Measurements from ENCODE around the gene CHRM5. TPM values are rescaled to one million over a fixed set of nuclear protein-coding genes. Genes with fewer than 3 reads are reported as not detected.

The CHRM5 gene
- total and polyA plus RNA-seq, 2 donors (not counting 3 experiments of a cell fraction or from before 2014, with no cell fraction given) = 0.03 TPM; not detected in 1

GRCh38 chr15:34114739-34115138 lies 146.4 kb downstream of the CHRM5 start:
- no peak overlapping the region for H3K4me3 ChIP-seq (replicated peaks in 1 of 3; ENCODE audit: insufficient read depth in 1 of 3, low read depth in 1 of 3, low read length in 3 of 3)
- no peaks in the 10 kb centered on the region for H3K4me1 ChIP-seq (ENCODE audit: control insufficient read depth, extremely low read depth, insufficient read depth, low read length)
- no peaks in the 10 kb centered on the region for H3K9me3 ChIP-seq (replicated peaks; ENCODE audit: control insufficient read depth, insufficient read depth, low read length)
- no peak for TF ChIP-seq POLR2AphosphoS5 (IDR thresholded peaks at IDR 0.05; ENCODE audit: insufficient read depth, low read depth, low read length)
- no peak for TF ChIP-seq MYC (IDR thresholded peaks at IDR 0.05; ENCODE audit: low read depth, low read length)
- TF ChIP-seq POLR2A (IDR thresholded peaks at IDR 0.05; ENCODE audit: low read depth, low read length) = no peak
- no peak for TF ChIP-seq GATA2 (IDR thresholded peaks at IDR 0.05; ENCODE audit: insufficient read depth, insufficient read length, low read depth, low read length)
- H3K27ac ChIP-seq (ENCODE audit: insufficient read depth, low read depth, low read length) = no peak overlapping the region
- no peaks in the 10 kb centered on the region for H3K9me1 ChIP-seq (replicated peaks; ENCODE audit: control insufficient read depth, extremely low read depth, insufficient read depth, low read length)
- H3K27me3 ChIP-seq (ENCODE audit: control insufficient read depth in 2 of 2, insufficient read depth in 2 of 2, low read length in 2 of 2) = no peaks in the 10 kb centered on the region
- POLR2A ChIA-PET = no interaction called here
- BruUV-seq (replicated peaks) = no TSS peak
- no peaks in the 10 kb centered on the region for H3K79me2 ChIP-seq (ENCODE audit: control insufficient read depth, insufficient read depth, low read length)
- no peaks in the 10 kb centered on the region for H3K36me3 ChIP-seq (ENCODE audit: control insufficient read depth in 2 of 2, extremely low read depth in 1 of 2, insufficient read depth in 2 of 2, low read length in 2 of 2)
- intact Hi-C loops (cut with micrococcal nuclease) = no loop called here
- no peaks in the 10 kb centered on the region for H4K20me1 ChIP-seq (replicated peaks; ENCODE audit: control insufficient read depth, extremely low read depth, insufficient read depth, low read length)
- dilution Hi-C loops (cut with MboI; ENCODE audit: extremely low pct_ligation_motif_present, low sequenced_read_pairs) = no loop called here
- H3K9ac ChIP-seq (replicated peaks; ENCODE audit: extremely low read depth, insufficient read depth, low read length) = no peak overlapping the region
- no peak for FAIRE-seq
- H3K4me2 ChIP-seq (ENCODE audit: insufficient read depth, low read length) = no peak overlapping the region
- no peak overlapping the region for H2AFZ ChIP-seq (ENCODE audit: low read depth, low read length)
- CTCF ChIA-PET = interaction anchor here (7.0 kb wide), 1 partner anchor 94 kb away, joined by 235 read pairs; the partner anchor contains the start of gene KATNBL1
- no peak for DNase-seq (ENCODE audit: low read depth, low spot score)

- no peak for TF ChIP-seq JUN (IDR thresholded peaks at IDR 0.05; ENCODE audit: borderline replicate concordance, insufficient read depth, insufficient read length, low read depth)
- TF ChIP-seq POLR2A (IDR thresholded peaks at IDR 0.05; ENCODE audit: low read depth, low read length) = no peak
- TF ChIP-seq MYC (IDR thresholded peaks at IDR 0.05; ENCODE audit: low read depth, low read length) = no peak
- no peak for TF ChIP-seq GATA2 (IDR thresholded peaks at IDR 0.05; ENCODE audit: insufficient read depth, insufficient read length, low read depth, low read length)
- no peak for TF ChIP-seq POLR2AphosphoS5 (IDR thresholded peaks at IDR 0.05; ENCODE audit: insufficient read depth, low read depth, low read length)
- no peak for TF ChIP-seq EZH2 (IDR thresholded peaks at IDR 0.05; ENCODE audit: borderline replicate concordance, low read depth, low read length, severe bottlenecking)
- TF ChIP-seq MAX (IDR thresholded peaks at IDR 0.05; ENCODE audit: insufficient read depth, insufficient read length) = no peak
- no peak for TF ChIP-seq CTCF (IDR thresholded peaks at IDR 0.05; ENCODE audit: extremely low read depth in 1 of 2, insufficient read depth in 1 of 2, low read depth in 1 of 2, low read length in 2 of 2)
- no peak for TF ChIP-seq FOS (IDR thresholded peaks at IDR 0.05; ENCODE audit: borderline replicate concordance, insufficient read depth, low read length)
- dilution Hi-C loops (cut with MboI; ENCODE audit: extremely low pct_ligation_motif_present, low sequenced_read_pairs) = no loop called here
- no peak overlapping the region for H3K9ac ChIP-seq (replicated peaks; ENCODE audit: extremely low read depth, insufficient read depth, low read length)
These were observed 148.3 kb downstream of the CHRM5 start for GRCh38 chr15:34116620-34117019.

More at GRCh38 chr15:34116620-34117019, 148.3 kb downstream of the CHRM5 start:
- intact Hi-C loops (cut with micrococcal nuclease) = no loop called here
- Histone ChIP-seq H4K20me1 (replicated peaks; ENCODE audit: control insufficient read depth, extremely low read depth, insufficient read depth, low read length) (no peaks in the 10 kb centered on the region), H3K27ac (ENCODE audit: insufficient read depth, low read depth, low read length) (no peak overlapping the region), H3K4me2 (ENCODE audit: insufficient read depth, low read length) (no peak overlapping the region), H3K79me2 (ENCODE audit: control insufficient read depth, insufficient read depth, low read length) (no peaks in the 10 kb centered on the region), H3K9me3 (replicated peaks; ENCODE audit: control insufficient read depth, insufficient read depth, low read length) (no peaks in the 10 kb centered on the region), H3K4me3 (replicated peaks in 1 of 3; ENCODE audit: insufficient read depth in 1 of 3, low read depth in 1 of 3, low read length in 3 of 3) (no peak overlapping the region), H3K4me1 (ENCODE audit: control insufficient read depth, extremely low read depth, insufficient read depth, low read length) (no peaks in the 10 kb centered on the region), H3K9me1 (replicated peaks; ENCODE audit: control insufficient read depth, extremely low read depth, insufficient read depth, low read length) (no peaks in the 10 kb centered on the region), H3K36me3 (ENCODE audit: control insufficient read depth in 2 of 2, extremely low read depth in 1 of 2, insufficient read depth in 2 of 2, low read length in 2 of 2) (no peaks in the 10 kb centered on the region), H2AFZ (ENCODE audit: low read depth, low read length) (no peak overlapping the region), H3K27me3 (ENCODE audit: control insufficient read depth in 2 of 2, insufficient read depth in 2 of 2, low read length in 2 of 2) (no peaks in the 10 kb centered on the region)
- BruUV-seq (replicated peaks) = no TSS peak
- ChIA-PET CTCF (interaction anchor here (1.7 kb wide), 1 partner anchor 93 kb away, joined by 6 read pairs; the partner anchor contains the start of gene KATNBL1), POLR2A (no interaction called here)
- FAIRE-seq = no peak
- no peak for DNase-seq (ENCODE audit: low read depth, low spot score)

Data from endothelial cell of umbilical vein (primary cell).